ENCODE measurements around the gene SELENOI. TPM values are rescaled to one million over a fixed set of nuclear protein-coding genes. Genes with fewer than 3 reads are reported as not detected.
"Not testable (repeated sequence)": the region's sequence is repeated elsewhere in the genome, so short reads cannot be mapped to it uniquely, and the experiment has no call there.

SELENOI gene
- total RNA-seq, 1 experiment from 2014 or later: 15.2 TPM

DNA sequence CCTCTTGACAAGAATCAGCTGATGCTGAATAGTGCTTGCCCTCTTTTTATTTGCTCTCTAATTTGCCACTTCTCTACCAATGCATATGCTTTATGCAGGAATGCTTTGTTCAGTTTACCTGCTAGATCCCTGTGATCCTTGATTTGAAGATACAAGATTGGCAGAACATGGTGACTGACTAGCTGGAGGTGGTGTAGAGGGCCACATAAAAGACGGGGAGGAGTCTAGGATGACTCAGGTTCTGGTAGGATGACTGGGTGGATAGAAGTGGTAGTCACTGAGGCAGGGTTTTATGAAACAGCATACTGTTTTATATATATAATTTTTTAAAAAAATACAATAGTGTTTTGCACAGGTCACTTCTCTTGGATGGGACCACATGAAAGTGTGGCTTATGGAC is 6.9 kb downstream of the SELENOI start:
- in situ Hi-C loops (cut with HindIII; ENCODE audit: low sequenced_read_pairs): no loop called here
- DNase-seq (ENCODE audit: low spot score): no peak

DNA sequence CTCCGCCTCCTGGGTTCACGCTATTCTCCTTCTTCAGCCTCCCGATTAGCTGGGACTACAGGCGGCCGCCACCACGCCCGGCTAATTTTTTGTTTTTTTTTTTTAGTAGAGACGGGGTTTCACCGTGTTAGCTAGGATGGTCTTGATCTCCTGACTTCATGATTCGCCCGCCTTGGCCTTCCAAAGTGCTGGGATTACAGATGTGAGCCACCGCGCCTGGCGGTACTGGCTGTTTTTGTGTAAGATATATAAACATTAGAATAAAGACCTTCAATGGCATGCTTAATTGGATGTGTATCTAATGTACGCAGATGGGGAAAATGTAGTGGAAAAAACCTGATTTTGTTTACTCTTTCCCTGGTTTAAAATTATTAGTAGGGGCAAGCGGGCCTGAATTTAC is 8.5 kb downstream of the SELENOI start:
- in situ Hi-C loops (cut with HindIII; ENCODE audit: low sequenced_read_pairs); DNase-seq (ENCODE audit: low spot score): not testable (repeated sequence)

DNA sequence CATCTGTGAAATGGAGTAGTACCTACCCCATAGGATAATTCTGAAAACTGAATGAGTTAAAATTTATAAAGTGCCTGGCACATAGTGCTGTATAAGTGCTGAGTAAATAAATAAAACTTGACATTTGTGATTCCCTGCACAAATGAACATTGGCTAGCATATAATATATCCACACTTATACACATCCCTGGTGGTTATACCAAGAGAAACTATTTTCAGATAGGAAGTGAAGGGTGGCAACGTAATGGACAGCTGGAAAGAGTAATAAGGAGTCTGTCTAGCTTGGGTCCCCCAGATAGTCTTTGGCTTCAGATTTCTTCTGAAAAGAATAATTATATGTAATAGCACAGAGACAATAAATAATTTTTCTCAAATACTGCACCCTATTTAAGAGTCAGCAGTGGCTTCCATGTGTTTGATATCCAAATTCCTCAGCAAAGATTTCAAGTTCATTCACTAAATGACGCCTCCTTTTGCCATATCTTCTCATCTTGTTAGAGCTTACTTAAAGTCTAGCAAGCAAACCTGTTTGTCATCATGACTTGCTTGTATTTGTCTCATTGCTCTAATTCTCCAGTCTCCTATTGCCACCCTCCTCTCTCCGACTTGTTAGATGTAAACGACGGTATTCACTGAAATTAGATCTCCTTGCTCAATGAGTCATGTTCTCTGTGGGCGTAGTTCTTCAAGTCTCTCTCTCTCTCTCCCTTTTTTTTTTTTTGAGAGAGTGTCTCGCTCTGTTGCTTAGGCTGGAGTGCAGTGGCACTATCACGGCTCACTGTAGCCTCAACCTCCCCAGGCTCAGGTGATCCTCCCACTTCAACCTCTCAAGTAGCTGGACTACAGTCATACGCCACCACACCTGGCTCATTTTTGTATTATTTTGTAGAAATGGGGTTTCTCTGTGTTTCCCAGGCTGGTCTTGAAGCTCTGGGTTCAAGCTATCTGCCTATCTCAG is 9.4 kb downstream of the SELENOI start:
- no peak for DNase-seq (ENCODE audit: low spot score)
- in situ Hi-C loops (cut with HindIII; ENCODE audit: low sequenced_read_pairs): no loop called here

DNA sequence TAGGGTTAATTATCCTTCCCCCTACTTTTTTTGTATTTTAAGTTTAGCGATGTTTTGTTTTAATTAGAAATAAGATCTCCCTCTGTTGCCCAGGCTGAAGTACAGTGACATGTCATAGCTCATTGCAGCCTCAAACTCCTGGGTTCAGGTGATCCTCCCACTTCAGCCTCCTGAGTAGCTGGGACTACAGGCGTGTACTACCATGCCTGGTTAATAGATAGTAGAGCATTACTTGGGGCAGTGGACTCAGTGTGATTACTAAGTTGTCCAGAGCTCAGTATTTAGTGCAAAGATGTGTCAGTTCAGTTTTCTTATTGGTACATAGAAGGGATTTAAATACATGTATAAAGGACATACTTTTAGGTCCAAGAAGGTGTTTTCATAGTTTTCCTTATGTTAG is 10.2 kb downstream of the SELENOI start:
- in situ Hi-C loops (cut with HindIII; ENCODE audit: low sequenced_read_pairs): no loop called here
- DNase-seq (ENCODE audit: low spot score): no peak

DNA sequence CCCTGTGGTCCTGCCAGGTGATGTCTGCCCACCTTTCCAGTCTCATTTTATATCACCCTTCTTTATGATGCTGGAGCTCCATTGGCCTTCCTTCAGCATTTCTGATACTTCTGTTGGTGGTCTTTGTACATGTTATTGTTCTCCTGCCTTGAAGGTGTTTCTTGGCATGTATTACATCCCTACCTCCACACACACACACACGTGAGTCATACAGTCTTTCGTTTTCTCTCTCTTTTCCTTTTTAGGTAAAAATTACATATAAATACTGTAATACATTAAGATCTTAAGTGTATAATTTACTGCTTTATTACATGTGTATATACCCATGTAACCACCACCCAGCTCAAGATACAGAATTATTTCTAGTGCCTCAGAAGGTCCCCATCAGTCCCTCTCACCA is 10.8 kb downstream of the SELENOI start:
- DNase-seq (ENCODE audit: low spot score): no peak
- in situ Hi-C loops (cut with HindIII; ENCODE audit: low sequenced_read_pairs): no loop called here

DNA sequence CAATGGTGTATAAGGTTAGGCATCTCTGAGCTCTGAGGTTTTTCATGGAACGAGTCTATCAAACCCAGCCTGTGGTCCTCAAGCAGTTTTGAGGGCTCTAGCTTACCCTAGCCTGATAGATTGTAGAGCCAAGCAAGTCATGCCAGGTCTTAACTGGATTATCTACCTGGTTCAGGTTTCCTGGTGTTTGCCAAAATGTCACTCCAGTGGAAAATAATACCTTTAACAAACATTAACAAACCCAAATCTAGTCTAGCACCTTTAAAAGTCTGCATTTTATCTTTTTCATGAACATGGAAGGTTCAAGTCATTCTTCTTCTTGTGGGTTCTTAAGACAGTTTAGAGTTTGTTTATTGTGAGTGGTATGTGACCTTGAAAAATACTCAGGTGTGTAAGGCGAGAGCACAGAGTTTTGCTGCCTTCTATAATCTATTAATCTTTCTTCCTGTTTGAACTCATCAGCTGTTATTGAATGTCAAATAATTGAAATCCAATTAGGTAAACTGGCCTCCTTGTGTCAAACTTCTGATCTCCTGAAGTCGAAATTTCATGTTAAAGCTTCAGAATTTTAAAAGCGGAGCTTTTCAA is 14.0 kb downstream of the SELENOI start:
- in situ Hi-C loops (cut with HindIII; ENCODE audit: low sequenced_read_pairs): no loop called here
- no peak for DNase-seq (ENCODE audit: low spot score)

DNA sequence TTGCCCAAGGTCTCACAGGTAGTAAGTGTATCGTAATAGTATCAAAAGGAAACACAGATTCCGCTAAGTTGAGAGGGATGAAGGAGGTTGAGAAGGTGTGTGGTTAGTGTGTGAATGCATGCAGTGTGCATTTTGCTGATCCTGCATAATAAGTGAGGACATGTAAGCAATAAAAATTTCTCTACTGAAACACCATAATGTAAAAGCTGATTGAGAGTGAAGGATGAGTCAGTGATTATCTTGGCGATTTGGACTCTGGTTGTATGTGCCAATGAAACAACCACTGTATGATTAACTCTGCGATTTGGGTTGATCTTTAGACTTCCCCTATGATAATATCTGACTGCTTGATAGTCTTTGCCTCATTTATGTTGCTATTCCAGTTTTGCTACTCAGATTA is 17.4 kb downstream of the SELENOI start:
- no peak for DNase-seq (ENCODE audit: low spot score)
- in situ Hi-C loops (cut with HindIII; ENCODE audit: low sequenced_read_pairs): no loop called here

DNA sequence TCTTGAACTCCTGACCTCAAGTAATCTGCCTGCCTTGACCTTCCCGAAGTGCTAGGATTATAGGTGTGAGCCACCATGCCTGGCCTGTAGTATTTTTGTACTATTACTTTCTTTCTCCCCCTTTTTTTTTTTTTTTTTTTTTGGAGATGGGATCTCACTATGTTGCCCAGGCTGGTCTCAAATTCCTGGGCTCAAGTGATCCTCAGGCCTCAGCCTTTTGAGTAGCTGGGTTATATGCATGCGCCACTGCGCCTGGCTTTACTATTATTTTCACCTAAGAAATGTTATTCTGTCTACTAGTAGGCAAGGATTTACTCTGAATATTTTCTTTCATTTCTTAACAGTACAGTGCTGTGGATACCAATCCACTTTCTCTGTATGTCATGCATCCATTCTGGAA is 18.0 kb downstream of the SELENOI start:
- in situ Hi-C loops (cut with HindIII; ENCODE audit: low sequenced_read_pairs): no loop called here
- DNase-seq (ENCODE audit: low spot score): no peak

DNA sequence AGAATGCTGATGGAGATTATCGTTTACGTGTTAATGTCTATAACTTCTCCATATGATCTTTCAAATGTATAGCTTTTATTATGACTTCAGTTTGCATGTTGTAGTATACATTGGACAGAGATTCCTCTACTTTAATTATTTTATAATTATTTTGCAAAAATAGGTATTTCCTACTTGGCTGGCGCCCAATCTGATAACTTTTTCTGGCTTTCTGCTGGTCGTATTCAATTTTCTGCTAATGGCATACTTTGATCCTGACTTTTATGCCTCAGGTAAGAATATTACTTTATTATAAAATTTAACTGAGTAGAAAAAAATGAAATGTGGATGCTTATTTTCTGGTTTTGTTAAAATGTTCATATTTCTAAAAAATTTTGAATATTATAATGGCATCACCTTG is 18.7 kb downstream of the SELENOI start:
- in situ Hi-C loops (cut with HindIII; ENCODE audit: low sequenced_read_pairs): no loop called here
- no peak for DNase-seq (ENCODE audit: low spot score)

DNA sequence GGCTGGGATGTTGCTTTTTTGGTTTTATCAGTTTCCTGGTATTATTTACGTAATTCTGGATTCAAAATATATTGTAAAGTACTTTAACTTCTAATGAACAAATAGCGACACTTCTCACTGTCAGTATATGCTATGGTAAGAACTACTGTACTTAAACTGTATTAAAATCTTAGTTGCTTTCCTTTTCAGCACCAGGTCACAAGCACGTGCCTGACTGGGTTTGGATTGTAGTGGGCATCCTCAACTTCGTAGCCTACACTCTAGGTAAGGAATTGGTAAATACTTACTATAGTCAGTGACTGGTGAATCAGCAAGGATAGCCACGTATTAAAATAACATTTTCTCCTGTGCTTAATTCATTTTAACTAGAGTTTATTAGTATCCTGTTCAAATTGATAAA is 21.0 kb downstream of the SELENOI start:
- in situ Hi-C loops (cut with HindIII; ENCODE audit: low sequenced_read_pairs): no loop called here
- DNase-seq (ENCODE audit: low spot score): no peak

DNA sequence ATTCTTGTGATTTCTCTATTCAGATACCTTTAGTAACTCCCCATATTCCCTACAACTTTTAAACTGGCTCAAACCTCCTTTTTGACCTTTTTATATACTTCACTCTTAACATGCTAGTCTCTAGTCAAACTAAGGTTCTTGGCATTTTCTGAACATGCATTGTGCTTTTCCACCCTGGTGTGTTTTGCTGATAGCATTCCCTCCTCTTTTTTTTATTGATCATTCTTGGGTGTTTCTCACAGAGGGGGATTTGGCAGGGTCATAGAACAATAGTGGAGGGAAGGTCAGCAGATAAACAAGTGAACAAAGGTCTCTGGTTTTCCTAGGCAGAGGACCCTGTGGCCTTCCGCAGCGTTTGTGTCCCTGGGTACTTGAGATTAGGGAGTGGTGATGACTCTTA is 23.7 kb downstream of the SELENOI start:
- in situ Hi-C loops (cut with HindIII; ENCODE audit: low sequenced_read_pairs): not testable (repeated sequence)

DNA sequence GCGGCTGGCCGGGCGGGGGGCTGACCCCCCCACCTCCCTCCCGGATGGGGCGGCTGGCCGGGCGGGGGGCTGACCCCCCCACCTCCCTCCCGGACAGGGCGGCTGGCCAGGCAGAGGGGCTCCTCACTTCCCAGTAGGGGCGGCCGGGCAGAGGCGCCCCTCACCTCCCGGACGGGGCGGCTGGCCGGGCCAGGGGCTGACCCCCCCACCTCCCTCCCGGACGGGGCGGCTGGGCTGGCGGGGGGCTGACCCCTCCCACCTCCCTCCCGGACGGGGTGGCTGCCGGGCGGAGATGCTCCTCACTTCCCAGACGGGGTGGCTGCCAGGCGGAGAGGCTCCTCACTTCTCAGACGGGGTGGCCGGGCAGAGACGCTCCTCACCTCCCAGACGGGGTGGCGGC is 25.0 kb downstream of the SELENOI start:
- in situ Hi-C loops (cut with HindIII; ENCODE audit: low sequenced_read_pairs); DNase-seq (ENCODE audit: low spot score): not testable (repeated sequence)

More for the DNA sequence above, 23.7 kb downstream of the SELENOI start:
- not testable (repeated sequence) for DNase-seq (ENCODE audit: low spot score)

DNA sequence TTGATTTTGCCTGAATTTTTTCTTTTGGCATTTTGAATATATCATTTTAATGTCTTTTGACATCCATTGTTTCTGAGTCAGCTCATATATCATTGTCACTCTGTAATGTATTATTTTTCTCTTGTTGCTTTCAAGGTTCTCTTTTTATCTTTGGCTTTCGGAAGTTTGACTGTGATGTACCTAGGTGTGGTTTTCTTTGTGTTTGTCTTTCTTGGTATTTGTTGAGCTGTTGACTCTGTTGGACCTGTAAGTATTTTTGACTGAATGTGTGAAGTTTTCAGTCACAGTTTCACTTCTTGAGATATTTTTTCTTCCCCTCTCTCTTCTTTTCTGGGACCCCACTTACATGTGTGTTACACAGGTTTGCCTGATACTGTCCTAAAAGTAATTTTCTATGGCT is 30.9 kb downstream of the SELENOI start:
- in situ Hi-C loops (cut with HindIII; ENCODE audit: low sequenced_read_pairs): no loop called here
- DNase-seq (ENCODE audit: low spot score): no peak

DNA sequence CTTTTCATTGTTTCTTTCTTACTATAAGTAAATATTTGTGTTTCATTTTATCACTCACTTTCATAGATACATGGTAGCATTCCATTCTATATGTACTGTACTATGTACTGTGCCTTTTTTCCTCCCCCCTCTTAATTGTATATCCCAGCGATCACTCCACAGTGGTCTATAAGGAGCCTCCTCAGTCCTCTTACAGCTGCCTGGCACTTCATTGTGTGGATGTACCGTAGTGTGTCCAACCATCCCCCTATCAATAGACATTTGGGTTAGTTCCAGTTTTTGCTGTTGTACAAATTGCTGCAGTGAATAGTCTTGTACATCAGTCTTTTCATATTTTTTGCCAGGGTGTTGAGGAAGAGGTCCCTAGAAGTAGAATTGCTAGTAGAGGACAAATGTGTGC is 34.3 kb downstream of the SELENOI start:
- in situ Hi-C loops (cut with HindIII; ENCODE audit: low sequenced_read_pairs): no loop called here
- DNase-seq (ENCODE audit: low spot score): no peak

DNA sequence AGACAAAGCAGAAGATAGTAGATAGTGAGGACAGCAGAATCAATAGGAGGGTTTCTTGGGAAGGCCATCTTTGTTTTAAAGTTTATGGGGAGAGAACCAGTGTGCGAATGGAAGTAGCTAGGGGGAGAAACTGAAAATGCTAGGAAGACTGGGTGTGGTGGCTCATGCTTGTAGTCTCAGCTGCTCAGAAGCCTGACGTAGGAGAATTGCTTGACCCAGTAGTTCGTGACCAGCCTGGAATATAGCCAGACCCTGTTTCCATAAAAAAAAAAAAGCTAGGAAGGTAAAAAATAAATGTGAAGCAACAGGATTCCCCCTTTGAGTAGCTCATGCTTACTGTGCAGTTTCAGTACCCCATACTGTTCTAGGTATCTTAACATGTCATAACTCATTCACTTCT is 36.6 kb downstream of the SELENOI start:
- no peak for DNase-seq (ENCODE audit: low spot score)
- in situ Hi-C loops (cut with HindIII; ENCODE audit: low sequenced_read_pairs): no loop called here

DNA sequence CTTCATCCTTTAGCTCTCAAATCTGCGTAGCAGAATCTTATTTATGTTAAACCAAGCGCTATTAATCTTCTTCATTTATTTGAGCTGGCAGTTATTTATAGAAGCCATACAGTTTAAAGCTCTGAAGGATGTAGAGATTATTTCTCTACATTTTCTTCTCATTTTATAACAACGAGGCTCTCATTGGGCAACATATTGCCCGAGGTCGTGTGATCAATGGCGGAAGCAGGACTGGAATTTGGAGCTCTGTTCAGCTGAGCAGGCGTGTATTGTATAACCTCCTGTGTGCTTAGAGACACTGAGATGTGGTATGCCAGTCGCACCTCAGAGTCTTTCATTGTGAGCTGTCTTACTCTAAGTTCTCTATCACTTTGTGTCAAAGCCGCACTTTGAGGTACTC is 38.2 kb downstream of the SELENOI start:
- DNase-seq (ENCODE audit: low spot score): no peak
- in situ Hi-C loops (cut with HindIII; ENCODE audit: low sequenced_read_pairs): no loop called here

DNA sequence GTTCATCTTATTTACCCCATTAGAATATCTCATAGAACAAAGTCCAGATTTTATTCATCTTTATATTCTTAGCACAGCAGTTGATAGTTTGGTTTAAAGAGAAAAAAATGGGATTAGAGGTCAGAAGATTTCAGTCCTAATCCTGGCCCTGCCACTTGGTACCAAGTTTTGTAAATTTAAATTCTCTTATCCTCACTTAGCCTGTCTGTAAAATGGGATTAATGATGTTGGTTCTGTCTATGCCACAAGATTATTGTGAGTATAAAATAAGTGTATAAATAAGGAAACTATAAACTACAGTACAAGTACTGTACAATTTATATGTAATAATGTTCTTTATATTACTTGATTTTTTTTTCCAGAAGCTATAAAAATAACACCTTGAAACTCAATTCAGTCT is 38.7 kb downstream of the SELENOI start:
- no peak for DNase-seq (ENCODE audit: low spot score)
- in situ Hi-C loops (cut with HindIII; ENCODE audit: low sequenced_read_pairs): no loop called here

DNA sequence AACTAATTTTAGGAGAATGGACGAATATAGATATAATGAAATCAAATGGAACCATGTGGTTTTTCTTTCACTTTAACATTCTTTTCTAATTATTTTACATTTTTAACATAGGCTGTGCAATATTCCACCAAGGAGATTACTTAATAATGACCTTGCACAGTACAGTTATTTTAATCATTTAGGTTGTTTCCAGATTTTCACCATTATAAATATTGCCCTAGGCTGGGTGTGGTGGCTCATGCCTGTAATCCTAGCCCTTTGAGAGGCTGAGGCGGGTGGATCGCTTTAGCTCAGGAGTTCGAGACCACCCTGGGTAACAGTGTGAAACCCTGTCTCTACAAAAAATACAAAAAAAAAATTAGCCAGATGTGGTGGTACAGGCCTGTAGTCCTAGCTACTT is 41.2 kb downstream of the SELENOI start:
- in situ Hi-C loops (cut with HindIII; ENCODE audit: low sequenced_read_pairs): no loop called here
- no peak for DNase-seq (ENCODE audit: low spot score)

DNA sequence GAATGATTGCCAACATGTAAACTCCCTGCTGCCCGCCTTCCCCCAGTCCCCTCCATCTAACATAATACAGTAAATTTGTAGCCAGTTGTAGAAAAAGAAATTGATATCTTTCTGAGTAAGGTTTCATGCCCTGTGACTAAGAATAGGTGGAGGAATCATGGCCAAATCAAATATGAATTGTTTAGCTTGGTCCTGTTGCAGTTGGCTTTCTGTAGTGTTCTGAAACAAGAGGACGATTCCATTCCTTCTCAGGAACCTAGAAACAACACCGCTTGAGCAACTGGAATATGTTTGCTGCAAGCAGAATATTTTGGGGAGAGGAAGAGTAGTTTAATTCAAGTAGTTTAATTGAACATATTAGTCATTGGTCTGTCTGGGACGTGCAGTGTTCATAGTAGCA is 48.8 kb downstream of the SELENOI start:
- in situ Hi-C loops (cut with HindIII; ENCODE audit: low sequenced_read_pairs): no loop called here
- DNase-seq (ENCODE audit: low spot score): no peak

DNA sequence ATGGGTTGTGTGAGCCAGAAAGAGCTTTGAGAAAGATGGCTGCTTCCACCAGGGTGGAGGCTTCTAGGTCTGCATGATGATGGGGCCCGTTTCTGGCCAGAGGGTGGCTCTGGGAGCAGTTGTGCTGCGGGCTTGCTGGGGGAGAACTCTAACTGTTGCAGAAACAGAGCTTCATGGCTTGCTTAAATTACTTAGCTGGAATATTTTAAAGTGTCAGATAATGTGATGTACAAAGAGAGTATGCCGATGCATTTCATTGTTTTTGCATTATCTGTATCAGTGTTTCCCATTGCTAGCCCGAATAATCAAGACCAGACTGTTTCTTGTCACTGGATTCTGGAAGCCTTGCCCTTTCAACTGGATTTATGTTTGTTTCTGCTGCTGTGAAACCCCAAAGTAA is 49.5 kb downstream of the SELENOI start:
- in situ Hi-C loops (cut with HindIII; ENCODE audit: low sequenced_read_pairs): no loop called here
- peak; percentile 19 for DNase-seq (ENCODE audit: low spot score)
